ENCODE results near the gene GPR158.
"Not testable (repeated sequence)": the region's sequence is repeated elsewhere in the genome, so short reads cannot be mapped to it uniquely, and the experiment has no call there.

GPR158 gene, protein sequence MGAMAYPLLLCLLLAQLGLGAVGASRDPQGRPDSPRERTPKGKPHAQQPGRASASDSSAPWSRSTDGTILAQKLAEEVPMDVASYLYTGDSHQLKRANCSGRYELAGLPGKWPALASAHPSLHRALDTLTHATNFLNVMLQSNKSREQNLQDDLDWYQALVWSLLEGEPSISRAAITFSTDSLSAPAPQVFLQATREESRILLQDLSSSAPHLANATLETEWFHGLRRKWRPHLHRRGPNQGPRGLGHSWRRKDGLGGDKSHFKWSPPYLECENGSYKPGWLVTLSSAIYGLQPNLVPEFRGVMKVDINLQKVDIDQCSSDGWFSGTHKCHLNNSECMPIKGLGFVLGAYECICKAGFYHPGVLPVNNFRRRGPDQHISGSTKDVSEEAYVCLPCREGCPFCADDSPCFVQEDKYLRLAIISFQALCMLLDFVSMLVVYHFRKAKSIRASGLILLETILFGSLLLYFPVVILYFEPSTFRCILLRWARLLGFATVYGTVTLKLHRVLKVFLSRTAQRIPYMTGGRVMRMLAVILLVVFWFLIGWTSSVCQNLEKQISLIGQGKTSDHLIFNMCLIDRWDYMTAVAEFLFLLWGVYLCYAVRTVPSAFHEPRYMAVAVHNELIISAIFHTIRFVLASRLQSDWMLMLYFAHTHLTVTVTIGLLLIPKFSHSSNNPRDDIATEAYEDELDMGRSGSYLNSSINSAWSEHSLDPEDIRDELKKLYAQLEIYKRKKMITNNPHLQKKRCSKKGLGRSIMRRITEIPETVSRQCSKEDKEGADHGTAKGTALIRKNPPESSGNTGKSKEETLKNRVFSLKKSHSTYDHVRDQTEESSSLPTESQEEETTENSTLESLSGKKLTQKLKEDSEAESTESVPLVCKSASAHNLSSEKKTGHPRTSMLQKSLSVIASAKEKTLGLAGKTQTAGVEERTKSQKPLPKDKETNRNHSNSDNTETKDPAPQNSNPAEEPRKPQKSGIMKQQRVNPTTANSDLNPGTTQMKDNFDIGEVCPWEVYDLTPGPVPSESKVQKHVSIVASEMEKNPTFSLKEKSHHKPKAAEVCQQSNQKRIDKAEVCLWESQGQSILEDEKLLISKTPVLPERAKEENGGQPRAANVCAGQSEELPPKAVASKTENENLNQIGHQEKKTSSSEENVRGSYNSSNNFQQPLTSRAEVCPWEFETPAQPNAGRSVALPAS (N-terminal part only)

DNA sequence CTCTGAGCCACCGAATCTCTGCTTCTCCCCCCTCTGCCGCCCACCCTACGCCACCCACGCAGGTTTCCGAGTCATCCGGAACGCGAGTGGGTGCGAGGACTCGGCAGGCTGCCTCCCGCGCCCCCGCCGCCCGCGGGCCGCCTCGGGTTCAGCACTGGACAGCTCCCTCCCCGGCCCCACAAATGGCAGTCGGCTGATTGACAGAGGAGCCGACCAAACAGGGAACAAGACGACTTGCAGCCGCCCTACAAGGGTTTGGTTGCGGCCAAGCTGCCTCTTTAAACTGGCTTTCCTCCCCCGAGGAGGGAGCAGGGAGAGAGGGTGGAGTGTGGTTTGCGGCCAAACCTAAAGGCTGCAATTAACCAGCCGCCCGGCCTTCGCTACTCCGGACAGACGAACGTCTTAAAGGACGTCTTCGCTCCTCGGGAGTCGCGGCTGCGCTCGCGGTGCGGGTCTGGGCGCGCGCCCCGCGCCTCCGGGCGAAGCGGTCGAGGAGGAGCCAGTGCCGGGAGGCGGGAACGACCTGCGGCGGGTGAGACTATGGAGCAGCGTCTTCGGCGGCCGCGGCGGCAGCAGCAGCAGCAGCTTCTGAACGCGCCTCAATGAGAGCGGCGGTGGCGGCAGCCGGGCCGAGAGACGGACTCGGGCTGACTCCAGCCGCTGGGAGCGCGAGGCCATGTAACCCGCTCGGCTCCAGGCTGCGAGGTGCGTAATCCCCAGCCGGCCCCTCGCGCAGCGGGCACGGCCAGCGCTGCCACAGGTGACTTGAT lies at the start of gene GPR158:
TSS of gene GPR158 (plus strand) at position 541 of the 770 bp plus-strand sequence. CDS start 420 bp downstream, outside the sequence.
- peak; percentile 12 to 36 for DNase-seq (ENCODE audit: low read depth in 2 of 2)

DNA sequence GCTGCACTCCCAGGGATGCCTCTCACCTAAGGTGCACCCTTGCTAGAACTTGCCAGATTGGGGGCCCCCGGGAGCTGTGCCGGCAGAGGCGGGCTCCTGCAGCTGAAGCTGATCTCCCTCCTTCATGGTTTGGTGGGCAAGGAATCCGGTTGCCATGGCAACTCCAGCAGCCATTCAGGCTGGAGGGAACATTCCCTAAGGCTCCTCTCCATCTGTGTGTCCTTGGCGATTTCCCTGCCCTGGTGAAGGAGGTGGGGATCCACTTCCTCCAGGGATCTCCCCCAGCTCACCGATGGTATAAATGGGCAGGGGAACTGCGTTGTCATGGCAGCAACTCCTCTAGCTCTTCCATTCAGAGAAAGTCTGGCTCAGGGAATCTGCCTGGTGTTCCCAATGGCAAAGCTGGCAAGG lies 49.6 kb upstream of the GPR158 start:
- DNase-seq (ENCODE audit: low read depth in 2 of 2), result no peak

DNA sequence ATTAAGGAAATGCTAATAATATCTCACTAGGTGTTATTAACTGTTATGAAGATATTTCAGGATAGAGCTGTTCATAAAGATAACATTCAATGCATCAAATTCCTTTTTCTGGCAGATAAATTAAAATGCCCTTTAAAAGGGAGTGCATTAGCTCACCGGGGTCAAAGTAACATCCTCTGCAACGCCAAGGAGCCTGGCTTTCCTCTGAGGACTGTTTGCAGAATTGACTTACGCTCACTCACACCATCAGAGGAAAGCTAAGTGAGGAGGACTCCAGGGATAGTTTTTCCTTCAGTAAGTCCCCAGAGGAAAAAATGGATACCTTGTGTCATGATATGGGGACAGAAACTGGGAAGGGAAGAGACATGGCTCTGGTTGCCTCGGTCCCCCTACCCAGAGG lies 45.2 kb upstream of the GPR158 start:
- no peak for DNase-seq (ENCODE audit: low read depth in 2 of 2)

DNA sequence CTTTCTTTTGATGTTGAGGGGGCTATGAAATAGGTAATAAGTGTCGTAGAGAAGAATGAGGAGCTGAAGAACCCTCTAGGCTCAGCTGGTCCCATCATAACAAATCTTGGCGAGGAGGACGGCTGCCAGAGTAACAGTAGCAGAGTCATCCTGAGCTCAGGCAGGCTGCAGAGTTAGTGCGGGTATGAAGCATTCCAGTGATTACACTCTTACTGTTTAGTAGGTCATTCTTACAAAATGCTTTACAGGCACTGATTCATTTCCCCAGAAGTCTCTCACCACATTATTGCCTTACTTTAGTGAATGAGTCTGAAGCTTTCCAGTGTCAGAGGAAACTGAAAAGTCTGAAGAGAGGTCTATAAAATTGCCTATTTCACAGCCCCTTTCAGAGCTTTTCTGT lies 43.9 kb upstream of the GPR158 start:
- DNase-seq (ENCODE audit: low read depth in 2 of 2), result no peak

DNA sequence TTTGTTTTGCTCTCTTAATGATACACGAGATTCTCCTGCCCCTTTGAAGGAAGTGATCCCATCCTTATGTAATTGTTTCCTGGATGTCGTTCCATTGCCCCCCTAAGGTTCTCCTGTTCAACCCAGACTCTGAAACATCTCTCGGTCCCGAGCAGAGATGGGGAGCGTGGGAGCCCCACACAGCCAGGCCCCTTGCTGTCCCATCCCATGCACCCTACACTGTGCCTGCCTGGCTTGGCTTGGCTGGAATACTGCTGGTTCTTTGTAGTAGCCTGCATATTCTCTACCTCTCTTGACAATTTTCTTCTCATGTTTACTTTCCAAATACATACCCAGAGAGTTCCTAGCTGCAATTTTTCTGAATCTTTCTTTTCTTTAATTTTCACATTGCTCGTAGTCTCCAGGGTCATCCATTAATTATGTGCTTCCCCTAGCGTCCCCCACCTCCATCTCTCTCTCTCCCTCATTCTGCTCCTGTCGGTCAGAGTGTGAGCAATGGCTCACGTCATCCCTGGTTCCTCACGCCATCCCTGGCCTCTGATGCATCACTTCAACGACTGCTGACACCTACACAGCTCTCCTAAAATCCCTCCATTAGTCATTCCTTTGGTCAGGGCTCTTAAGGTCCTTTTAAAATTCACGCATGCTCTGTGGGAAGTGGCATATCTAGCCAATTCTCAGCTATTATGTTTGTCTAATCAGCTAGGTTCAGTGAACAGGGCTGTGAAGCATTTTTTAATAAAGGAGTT lies 32.5 kb upstream of the GPR158 start:
- no peak for DNase-seq (ENCODE audit: low read depth in 2 of 2)

DNA sequence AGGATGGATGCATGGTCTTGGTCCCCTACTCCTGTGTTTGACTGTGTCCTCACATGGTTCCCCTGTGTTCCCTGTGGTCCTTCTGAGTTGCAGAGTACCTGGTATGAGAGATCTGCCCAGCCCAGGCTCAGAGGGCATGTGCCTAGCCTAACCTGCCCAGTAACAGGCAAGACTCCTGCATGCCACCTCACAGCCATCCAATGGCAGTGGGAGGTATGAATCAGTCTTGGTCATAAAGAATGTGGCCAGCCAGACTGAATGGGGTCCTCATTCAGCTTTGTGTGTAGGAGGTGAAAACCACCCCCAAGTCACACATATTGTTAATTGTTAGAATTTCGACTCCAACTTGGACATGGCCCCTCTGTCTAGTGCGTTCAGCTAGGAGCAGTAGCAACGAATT lies 17.2 kb upstream of the GPR158 start:
- DNase-seq (ENCODE audit: low read depth in 2 of 2), result no peak

DNA sequence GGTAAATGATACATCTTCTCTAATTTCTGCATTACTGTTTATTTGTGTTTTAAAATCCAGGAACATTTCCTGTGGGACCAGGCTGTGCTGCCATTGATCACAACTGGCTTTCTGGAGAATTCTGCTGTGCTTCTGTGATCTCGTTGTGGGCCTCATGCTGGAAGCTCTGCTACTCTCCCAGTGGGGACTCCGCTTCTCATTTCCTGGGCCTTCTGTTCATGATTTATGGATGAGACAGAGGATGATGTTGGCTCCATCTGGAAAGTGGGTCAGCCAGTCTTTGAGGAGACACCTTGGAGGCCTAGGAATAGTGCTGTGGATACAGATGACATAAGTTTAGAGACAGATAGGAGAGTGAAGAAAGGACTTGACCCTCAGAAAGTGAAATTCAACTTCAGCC lies 15.2 kb upstream of the GPR158 start:
- no peak for DNase-seq (ENCODE audit: low read depth in 2 of 2)

DNA sequence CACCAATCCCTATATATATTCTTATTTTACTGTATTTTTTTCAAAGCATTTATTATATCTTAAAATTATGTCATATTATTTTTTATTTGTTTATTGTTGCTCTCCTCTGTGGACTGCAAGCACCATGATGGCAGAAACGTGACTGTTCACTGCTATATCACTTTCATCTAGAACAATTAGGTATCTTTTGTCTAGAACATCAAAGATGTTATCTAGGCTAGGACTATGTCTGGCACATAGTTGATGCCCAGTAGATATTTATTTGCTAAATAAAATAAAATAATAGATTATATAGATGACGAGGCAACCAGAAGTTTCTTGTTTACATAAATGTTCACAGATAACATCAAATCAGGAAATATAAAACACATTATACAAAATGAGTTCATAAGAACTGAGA lies 12.4 kb upstream of the GPR158 start:
- no peak for DNase-seq (ENCODE audit: low read depth in 2 of 2)

DNA sequence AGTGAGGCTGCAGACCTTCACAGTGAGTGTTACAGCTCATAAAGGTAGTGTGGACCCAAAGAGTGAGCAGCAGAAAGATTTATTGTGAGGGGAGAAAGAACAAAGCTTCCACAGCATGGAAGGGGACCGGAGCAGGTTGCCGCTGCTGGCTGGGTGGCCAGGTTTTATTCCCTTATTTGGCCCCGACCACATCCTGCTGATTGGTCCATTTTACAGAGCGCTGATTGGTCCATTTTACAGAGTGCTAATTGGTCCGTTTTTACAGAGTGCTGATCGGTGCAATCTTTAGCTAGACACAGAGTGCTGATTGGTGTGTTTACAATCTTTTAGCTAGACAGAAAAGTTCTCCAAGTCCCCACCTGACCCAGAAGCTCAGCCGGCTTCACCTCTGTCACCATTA lies 11.3 kb upstream of the GPR158 start:
- DNase-seq (ENCODE audit: low read depth in 2 of 2), result not testable (repeated sequence)

DNA sequence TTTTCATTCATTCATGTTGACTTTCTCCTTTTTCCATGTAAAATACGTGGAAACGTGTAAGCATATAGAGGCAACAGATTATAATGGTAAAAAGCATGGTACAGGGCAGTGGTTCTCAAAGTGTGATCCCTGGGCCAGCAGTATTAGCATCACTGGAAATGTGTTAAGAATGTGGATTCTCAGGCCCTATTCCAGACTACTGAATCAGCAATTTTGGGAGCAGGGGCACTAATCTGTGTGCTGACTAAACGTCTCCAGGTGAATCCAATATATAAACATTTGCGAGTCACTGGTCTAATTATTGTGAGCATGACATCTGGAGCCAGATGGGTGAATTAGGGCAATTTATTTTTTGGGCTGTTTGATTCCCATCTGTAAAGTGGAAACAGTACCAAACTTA lies 5.1 kb upstream of the GPR158 start:
- no peak for DNase-seq (ENCODE audit: low read depth in 2 of 2)

DNA sequence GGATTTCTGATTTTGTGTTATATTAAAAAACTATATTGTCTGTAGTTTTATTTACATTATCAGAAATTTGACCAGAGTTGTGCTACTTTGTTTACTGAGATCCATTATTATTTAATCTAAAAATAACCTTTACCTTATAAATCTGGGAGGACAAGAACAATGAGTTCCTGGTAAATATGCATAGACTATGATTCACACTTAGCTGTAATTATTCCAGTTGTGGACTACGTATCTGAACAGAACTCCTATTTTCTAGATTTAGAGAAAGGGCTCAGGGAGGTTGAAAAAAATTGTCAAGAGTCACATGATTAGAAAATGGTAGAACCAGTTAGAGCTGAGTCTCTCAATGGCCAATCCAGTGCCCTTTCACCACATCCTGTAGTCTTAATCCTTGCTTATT lies 4.2 kb upstream of the GPR158 start:
- DNase-seq (ENCODE audit: low read depth in 2 of 2), result no peak

DNA sequence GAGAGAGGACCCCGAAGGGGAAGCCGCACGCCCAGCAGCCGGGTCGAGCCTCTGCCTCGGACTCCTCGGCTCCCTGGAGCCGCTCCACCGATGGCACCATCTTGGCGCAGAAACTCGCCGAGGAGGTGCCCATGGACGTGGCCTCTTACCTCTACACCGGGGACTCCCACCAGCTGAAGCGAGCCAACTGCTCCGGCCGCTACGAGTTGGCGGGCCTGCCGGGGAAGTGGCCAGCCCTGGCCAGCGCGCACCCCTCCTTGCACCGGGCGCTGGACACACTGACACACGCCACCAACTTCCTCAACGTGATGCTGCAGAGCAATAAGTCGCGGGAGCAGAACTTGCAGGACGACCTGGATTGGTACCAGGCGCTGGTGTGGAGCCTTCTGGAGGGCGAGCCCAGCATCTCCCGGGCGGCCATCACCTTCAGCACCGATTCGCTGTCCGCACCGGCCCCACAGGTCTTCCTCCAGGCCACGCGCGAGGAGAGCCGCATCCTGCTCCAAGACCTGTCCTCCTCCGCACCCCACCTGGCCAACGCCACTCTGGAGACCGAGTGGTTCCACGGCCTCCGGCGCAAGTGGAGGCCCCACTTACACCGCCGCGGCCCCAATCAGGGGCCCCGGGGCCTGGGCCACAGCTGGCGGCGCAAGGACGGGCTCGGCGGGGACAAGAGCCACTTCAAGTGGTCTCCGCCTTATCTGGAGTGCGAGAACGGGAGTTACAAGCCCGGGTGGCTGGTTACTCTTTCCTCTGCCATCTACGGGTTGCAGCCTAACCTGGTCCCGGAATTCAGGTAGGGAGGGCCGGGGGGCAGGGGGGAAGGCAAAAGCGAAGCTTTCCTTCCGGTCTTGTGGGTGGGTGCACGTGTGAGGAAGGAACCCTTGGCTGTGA lies 973 bp downstream of the GPR158 start:
- no peak for DNase-seq (ENCODE audit: low read depth in 2 of 2)

DNA sequence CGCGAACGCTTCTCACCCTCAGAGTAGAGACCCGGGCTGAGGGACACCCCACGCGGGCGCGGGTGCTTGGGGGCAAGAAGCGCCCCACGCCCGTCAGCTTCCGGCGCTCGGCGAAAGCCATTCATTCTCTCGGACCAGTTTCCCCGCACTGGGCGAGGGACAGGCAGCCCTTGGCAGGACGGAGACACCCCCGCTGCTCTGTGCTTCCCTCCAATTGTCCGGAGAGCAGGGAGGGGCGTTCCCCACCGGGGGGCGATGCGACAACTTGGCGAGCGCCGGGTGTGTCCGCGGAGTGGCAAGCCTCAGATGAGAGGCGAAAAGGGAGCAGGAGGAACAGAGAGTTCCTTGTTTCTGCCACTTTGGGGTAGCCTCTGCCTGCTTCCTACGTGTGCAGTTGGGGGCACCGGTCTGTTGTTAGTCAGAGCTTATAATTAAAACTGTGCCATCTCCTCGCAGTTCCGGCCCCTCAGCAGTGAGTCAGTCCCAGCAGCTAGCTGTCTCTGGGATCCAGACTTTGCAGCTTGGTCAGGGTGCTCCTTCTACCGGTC lies 1.7 kb downstream of the GPR158 start:
- DNase-seq (ENCODE audit: low read depth in 2 of 2), result no peak

DNA sequence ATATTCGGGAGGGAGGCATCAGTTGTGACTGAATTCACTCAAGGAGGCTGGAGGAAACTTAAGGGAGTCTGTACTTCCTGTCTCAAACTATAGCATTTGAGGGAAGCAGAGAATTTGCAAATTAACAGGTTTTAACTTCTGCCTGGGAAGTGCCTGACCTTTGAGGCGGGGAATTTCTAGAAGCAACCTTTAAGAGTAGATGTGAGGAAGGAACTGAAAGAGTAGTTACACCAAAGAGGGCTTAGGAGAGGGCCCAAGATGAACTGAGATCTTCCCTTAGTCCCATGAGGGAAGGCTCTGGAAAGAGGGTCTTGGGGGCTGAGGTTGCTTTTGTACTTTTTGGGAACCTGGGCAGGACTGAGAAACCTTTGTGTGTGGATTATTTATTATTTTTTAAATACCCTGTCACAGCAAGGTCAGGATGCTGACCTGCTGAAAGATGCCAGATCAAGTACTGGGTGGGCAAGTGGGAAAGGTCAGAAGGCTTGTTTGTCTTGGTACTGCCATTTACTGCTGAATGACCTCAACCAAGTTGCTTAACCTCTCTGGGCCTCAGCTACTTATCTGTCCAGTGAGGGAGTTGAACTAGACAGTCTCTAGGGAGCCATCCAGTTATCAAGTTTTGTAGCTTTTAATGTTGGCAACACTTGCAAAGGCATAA lies 2.4 kb downstream of the GPR158 start:
- DNase-seq (ENCODE audit: low read depth in 2 of 2), result no peak

DNA sequence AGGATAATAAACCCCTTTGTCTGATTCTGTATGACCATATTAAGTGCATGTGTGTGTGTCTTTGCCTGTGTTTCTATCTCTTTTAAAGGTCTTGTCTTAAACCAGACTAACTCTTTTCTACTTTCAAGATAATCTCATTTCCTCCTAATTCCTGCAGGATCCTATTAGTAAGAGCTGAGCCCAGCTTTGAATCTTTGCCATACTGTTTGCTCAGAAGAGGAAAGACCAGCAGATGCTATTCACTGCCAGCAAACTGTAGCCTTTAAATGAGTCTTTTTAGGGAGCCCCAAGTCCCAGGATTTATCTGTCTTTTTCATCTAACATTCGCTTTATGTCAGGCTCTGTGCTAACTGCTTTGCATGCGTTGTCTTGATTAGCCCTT lies 2.9 kb downstream of the GPR158 start:
- DNase-seq (ENCODE audit: low read depth in 2 of 2), result no peak

DNA sequence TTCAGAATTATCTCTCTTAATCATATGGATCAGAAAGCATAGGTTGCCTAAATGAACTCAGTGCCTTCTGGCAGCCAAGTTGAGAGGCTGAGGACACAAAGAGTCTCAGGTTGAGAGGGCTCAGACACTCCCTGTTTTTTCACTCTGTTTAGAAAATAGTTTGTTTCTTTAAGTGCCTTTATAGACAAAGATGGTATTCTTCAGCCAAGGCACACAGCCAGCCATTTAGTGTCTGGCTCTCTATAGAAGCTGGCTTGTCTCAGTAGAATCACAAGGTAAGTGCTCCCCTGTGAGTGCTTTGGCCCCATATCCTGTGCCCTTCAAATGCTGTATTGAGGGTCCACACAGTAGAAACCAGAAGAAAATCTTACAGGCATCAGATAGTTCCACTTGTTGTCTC lies 3.6 kb downstream of the GPR158 start:
- DNase-seq (ENCODE audit: low read depth in 2 of 2), result no peak

DNA sequence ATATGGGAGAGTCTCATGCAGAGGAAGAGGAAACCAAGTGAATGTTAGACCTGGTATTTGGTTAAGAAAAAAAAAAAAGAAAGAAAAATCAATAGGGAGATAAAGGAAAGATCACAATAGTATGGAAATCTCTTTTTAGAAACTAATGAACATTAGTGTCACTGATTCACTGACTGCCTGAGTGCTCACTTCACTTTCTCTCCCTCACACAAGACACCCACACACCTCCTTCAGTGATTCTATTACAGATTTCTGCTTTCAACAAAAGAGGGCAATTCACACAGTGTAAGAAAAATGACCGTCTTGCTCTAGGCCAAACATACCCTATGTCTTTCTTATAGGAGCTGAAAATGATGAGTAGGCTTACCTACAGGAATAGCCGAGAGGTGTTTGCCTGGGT lies 6.0 kb downstream of the GPR158 start:
- DNase-seq (ENCODE audit: low read depth in 2 of 2), result no peak

DNA sequence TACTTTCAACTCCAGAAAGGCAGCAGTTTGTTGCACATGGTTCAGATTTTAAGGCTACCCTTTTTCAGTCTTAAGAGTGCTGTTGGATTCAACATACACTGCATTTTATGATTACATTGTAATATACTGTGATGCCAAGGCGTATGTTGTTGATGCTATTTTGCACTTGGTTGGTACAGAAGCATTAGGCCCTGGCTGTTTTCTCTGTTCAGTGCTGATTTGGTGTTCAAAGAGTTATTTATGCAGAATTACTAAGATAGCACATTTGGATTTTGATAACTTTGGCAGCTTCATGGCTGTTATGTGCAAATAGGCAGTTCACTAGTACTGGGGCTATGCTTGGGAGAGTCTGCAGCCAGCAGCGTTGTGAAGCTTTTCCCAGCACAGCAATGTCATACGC lies 7.8 kb downstream of the GPR158 start:
- DNase-seq (ENCODE audit: low read depth in 2 of 2), result no peak

Data from activated CD4-positive, alpha-beta T cell treated with anti-CD3 and anti-CD28 coated beads for 24 hours (primary cell).